PC-9 (cell line): ENCODE measurements around the gene NPSR1.

Source experiments
- EZH2 ChIP-seq: fragments of 200-600 bp; sonication (generic); IDR thresholded peaks from 2 replicates; pipeline ENCODE4 v1.8.0; 2017; ENCODE audit warnings: antibody characterized with exemption, low read depth
- TF ChIP-seq, protein P1 (sequence below): fragments of 200-600 bp; sonication (generic); conservative IDR thresholded peaks from 2 replicates; pipeline ENCODE4 v1.6.1; 2017; ENCODE audit warnings: mixed run types, antibody characterized with exemption, mild to moderate bottlenecking, moderate library complexity

DNA sequence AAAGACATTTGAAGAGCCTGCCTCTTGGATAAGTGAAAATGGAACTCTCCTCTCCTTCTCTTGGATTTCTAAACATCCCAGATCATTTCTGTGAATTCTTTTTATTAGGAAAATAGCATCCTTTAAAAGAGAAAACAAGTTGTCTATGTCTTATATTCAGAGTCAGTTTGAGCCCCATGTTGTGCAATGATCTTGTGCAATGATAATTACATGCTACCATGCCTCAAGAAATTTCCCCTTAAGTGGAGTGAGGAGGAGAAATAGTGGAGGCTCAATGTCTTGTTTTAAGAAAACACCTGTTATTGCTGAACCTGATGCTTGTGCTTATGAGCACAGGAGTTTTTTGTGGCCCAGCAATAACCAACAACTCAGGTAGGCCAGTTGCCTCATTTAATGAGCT is 103.6 kb downstream of the NPSR1 start:
- TF ChIP-seq, protein P1, sequence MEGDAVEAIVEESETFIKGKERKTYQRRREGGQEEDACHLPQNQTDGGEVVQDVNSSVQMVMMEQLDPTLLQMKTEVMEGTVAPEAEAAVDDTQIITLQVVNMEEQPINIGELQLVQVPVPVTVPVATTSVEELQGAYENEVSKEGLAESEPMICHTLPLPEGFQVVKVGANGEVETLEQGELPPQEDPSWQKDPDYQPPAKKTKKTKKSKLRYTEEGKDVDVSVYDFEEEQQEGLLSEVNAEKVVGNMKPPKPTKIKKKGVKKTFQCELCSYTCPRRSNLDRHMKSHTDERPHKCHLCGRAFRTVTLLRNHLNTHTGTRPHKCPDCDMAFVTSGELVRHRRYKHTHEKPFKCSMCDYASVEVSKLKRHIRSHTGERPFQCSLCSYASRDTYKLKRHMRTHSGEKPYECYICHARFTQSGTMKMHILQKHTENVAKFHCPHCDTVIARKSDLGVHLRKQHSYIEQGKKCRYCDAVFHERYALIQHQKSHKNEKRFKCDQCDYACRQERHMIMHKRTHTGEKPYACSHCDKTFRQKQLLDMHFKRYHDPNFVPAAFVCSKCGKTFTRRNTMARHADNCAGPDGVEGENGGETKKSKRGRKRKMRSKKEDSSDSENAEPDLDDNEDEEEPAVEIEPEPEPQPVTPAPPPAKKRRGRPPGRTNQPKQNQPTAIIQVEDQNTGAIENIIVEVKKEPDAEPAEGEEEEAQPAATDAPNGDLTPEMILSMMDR, result no peak
- no peak for TF ChIP-seq EZH2
